Naive thymus-derived CD4-positive, alpha-beta T cell (primary cell): ENCODE results near the gene ANKRD17. TPM values are rescaled to one million over a fixed set of nuclear protein-coding genes. Genes with fewer than 3 reads are reported as not detected.

Experiments
- ATAC-seq: fragments of 150-1000 bp; cut with Tn5 transposase; 2 replicates; pipeline ENCODE4 v1.10.0; 2021; ENCODE audit warnings: mild to moderate bottlenecking, moderate library complexity
- CTCF ChIA-PET: fragments of 350-600 bp; sonication (Branson Sonifier 250); formaldehyde crosslinking; loops from one replicate; lab custom pipeline; 2021; ENCODE audit warnings: antibody characterized with exemption; lab: Charles Lee
- POLR2A ChIA-PET: fragments of 350-600 bp; sonication (Branson Sonifier 250); formaldehyde crosslinking; loops from one replicate; lab custom pipeline; 2021; ENCODE audit warnings: antibody characterized with exemption, inconsistent platforms; lab: Charles Lee
- DNase-seq, 9 donors: peaks; one replicate each; pipeline versions ENCODE4 v3.0.0 to v3.0.0-alpha.2; 2020 to 2022; ENCODE audit warnings: mixed read lengths in 1 of 9
- H3K27ac ChIP-seq: one replicate; pipeline ENCODE4 v1.7.0; 2013; ENCODE audit warnings: mild to moderate bottlenecking, low read depth, low read length, moderate library complexity
- H3K27me3 ChIP-seq, 2 donors: one replicate each; pipeline ENCODE4 v1.7.0; 2013; ENCODE audit warnings: low read length in 2 of 2, mild to moderate bottlenecking in 2 of 2, moderate library complexity in 2 of 2; ENCODE audit not compliant: control insufficient read depth in 2 of 2, insufficient read depth in 2 of 2
- H3K36me3 ChIP-seq, 3 experiments: 1 replicate in 2 of 3; 2 replicates in 1 of 3; pipeline ENCODE4 v1.7.0; 2013; ENCODE audit warnings: low read length in 3 of 3, mild to moderate bottlenecking in 3 of 3, moderate library complexity in 1 of 3; ENCODE audit not compliant: insufficient read depth in 3 of 3, control insufficient read depth in 2 of 3
- H3K4me1 ChIP-seq, 2 donors: one replicate each; pipeline ENCODE4 v1.7.0; 2013; ENCODE audit warnings: low read length in 2 of 2, mild to moderate bottlenecking in 2 of 2, moderate library complexity in 1 of 2; ENCODE audit not compliant: control insufficient read depth in 2 of 2, insufficient read depth in 2 of 2
- H3K4me3 ChIP-seq: 2 replicates; pipeline ENCODE4 v1.7.0; 2013; ENCODE audit warnings: mild to moderate bottlenecking, low read length
- H3K9me3 ChIP-seq, 3 experiments: 1 replicate in 2 of 3; 2 replicates in 1 of 3; pipeline ENCODE4 v1.7.0; 2013; ENCODE audit warnings: low read length in 3 of 3; ENCODE audit not compliant: control insufficient read depth in 2 of 3
- H3K27ac Mint-ChIP-seq, 9 donors: one replicate each; pipeline ENCODE4 v1.8.0; 2020 to 2022; ENCODE audit warnings: mixed read lengths in 9 of 9, mild to moderate bottlenecking in 8 of 9, moderate library complexity in 5 of 9, inconsistent platforms in 2 of 9
- H3K27me3 Mint-ChIP-seq, 5 donors: one replicate each; pipeline ENCODE4 v1.8.0; 2021 to 2022; ENCODE audit warnings: mixed read lengths in 5 of 5, mild to moderate bottlenecking in 1 of 5
- H3K36me3 Mint-ChIP-seq, 5 donors: one replicate each; pipeline ENCODE4 v1.8.0; 2020 to 2022; ENCODE audit warnings: mixed read lengths in 5 of 5, mild to moderate bottlenecking in 3 of 5, inconsistent platforms in 1 of 5
- H3K4me1 Mint-ChIP-seq, 7 donors: one replicate each; pipeline ENCODE4 v1.8.0; 2020 to 2022; ENCODE audit warnings: mixed read lengths in 7 of 7, mild to moderate bottlenecking in 3 of 7, inconsistent platforms in 1 of 7
- H3K4me3 Mint-ChIP-seq, 10 donors: one replicate each; pipeline ENCODE4 v1.8.0; 2020 to 2022; ENCODE audit warnings: mild to moderate bottlenecking in 10 of 10, mixed read lengths in 10 of 10, moderate library complexity in 6 of 10, inconsistent platforms in 2 of 10
- H3K9me3 Mint-ChIP-seq, 11 donors: one replicate each; pipeline ENCODE4 v1.8.0; 2020 to 2022; ENCODE audit warnings: mixed read lengths in 11 of 11, mild to moderate bottlenecking in 4 of 11, inconsistent platforms in 1 of 11, moderate library complexity in 1 of 11
- intact Hi-C, 2 donors: fragments of 100-400 bp; cut with micrococcal nuclease; formaldehyde crosslinking; loops; one replicate each; pipeline ENCODE4 v1.15.1; 2023
- polyA plus RNA-seq, 2 donors: library from polyadenylated mRNA; unstranded; fragments of 300-500 nt; fragmentation: Illumina TruSeq; gene quantifications; one replicate each; pipeline ENCODE4 v1.2.3, GENCODE V29; 2021
- total RNA-seq, 6 experiments: library from RNA in 5 of 6; stranded (reverse) in 5 of 6; gene quantifications; 1 replicate in 5 of 6; 2 replicates in 1 of 6; pipeline ENCODE4 v1.2.3 and lab custom pipeline; 2021 to 2026

ANKRD17 gene
- total and polyA plus RNA-seq, 7 experiments from 2014 or later: 13.1 to 67.5 (median 54.8) TPM

GRCh38 chr4:73187325-73187724 lies 71.3 kb downstream of the ANKRD17 start:
- no peaks in the 10 kb centered on the region for H3K36me3 ChIP-seq
- H3K4me3 ChIP-seq: no peak overlapping the region
- ATAC-seq (peak; percentile 26), DNase-seq (no peak)
- H3K27me3 ChIP-seq: no peaks in the 10 kb centered on the region
- intact Hi-C loops: loop anchor here in 1 of 2 donors (2.0 kb wide), 1 partner anchor 69 kb away; no protein-coding TSS in a partner anchor
- peaks cover 0 to 5% (median 0%) of the 10 kb centered on the region in 11 donors for H3K9me3 Mint-ChIP-seq
- H3K4me1 Mint-ChIP-seq: peaks cover 14 to 61% (median 51%) of the 10 kb centered on the region in 7 donors
- peaks cover 0 to 49% (median 27%) of the 10 kb centered on the region in 5 donors for H3K36me3 Mint-ChIP-seq
- no peak overlapping the region for H3K27ac Mint-ChIP-seq
- no peaks in the 10 kb centered on the region for H3K9me3 ChIP-seq
- H3K4me3 Mint-ChIP-seq: no peak overlapping the region
- H3K4me1 ChIP-seq: no peaks in the 10 kb centered on the region
- no peaks in the 10 kb centered on the region for H3K27me3 Mint-ChIP-seq
- H3K27ac ChIP-seq: no peak overlapping the region
- CTCF ChIA-PET: no interaction called here
- POLR2A ChIA-PET: no interaction called here

DNA sequence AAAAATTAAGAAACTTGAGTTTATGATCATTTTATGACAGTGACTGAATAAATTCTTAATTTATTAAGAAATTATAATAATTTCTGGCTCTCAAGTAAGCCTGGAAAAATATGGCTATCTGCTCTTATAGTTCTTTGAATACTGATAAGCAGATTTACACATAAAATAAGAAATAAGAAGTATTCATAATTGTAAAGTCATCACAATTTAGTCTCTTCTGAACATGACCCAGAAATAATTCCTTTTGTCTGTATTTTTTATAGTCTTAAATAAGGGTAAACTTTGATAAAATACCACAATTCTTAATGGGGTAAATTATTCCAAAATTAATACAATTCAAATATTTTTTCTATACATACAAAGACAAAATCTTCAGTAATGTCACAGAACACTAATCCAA lies 72.7 kb downstream of the ANKRD17 start:
- no peak for DNase-seq
- intact Hi-C loops: loop anchor here in 1 of 2 donors (2.0 kb wide), 1 partner anchor 71 kb away; no protein-coding TSS in a partner anchor
- no peaks in the 10 kb centered on the region for H3K9me3 ChIP-seq
- no peak for ATAC-seq
- H3K4me3 ChIP-seq: no peak overlapping the region
- no peaks in the 10 kb centered on the region for H3K36me3 ChIP-seq
- peaks cover 0 to 45% (median 27%) of the 10 kb centered on the region in 5 donors for H3K36me3 Mint-ChIP-seq
- H3K9me3 Mint-ChIP-seq: peaks cover 0 to 5% (median 0%) of the 10 kb centered on the region in 11 donors
- ChIA-PET CTCF (no interaction called here), POLR2A (no interaction called here)
- H3K27ac ChIP-seq: no peak overlapping the region
- H3K27ac Mint-ChIP-seq: no peak overlapping the region
- no peak overlapping the region for H3K4me3 Mint-ChIP-seq
- H3K27me3 ChIP-seq: no peaks in the 10 kb centered on the region
- H3K4me1 Mint-ChIP-seq: peaks cover 17 to 60% (median 52%) of the 10 kb centered on the region in 7 donors
- H3K27me3 Mint-ChIP-seq: no peaks in the 10 kb centered on the region
- H3K4me1 ChIP-seq: no peaks in the 10 kb centered on the region

DNA sequence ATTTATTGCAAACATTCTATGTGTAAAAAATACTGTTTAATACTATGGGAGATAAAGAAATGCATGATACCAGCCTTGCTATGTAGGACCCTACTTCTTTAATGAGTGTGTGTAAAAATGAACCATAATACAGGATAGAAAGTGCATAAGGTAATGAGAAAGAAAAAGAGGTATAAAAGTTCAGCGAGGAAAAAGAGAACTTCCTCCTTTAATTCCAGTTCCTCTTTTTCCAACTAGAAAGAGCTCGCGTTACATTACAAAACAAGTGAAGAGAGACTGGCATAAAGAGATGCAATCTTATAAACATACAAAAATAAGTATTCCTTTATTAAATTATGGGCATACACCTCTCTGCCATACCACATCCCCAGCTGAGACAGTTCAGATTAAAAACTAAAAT lies 77.4 kb downstream of the ANKRD17 start:
- ChIA-PET POLR2A (no interaction called here), CTCF (interaction anchor here (0.6 kb wide), 1 partner anchor 52 kb away, joined by 3 read pairs; no protein-coding TSS in a partner anchor)

GRCh38 chr4:73178389-73178788 lies 80.2 kb downstream of the ANKRD17 start:
- Histone ChIP-seq H3K27ac (no peak overlapping the region), H3K4me3 (no peak overlapping the region), H3K9me3 (no peaks in the 10 kb centered on the region), H3K36me3 (peaks cover 0 to 30% (median 0%) of the 10 kb centered on the region in 3 experiments), H3K4me1 (no peaks in the 10 kb centered on the region), H3K27me3 (no peaks in the 10 kb centered on the region)
- H3K36me3 Mint-ChIP-seq: peaks cover 22 to 53% (median 44%) of the 10 kb centered on the region in 5 donors
- ATAC-seq (no peak), DNase-seq (no peak)
- no peak overlapping the region for H3K4me3 Mint-ChIP-seq
- peaks cover 0 to 21% (median 12%) of the 10 kb centered on the region in 11 donors for H3K9me3 Mint-ChIP-seq
- no peaks in the 10 kb centered on the region for H3K27me3 Mint-ChIP-seq
- ChIA-PET CTCF (no interaction called here), POLR2A (no interaction called here)
- intact Hi-C loops: no loop called here
- peaks cover 13 to 65% (median 50%) of the 10 kb centered on the region in 7 donors for H3K4me1 Mint-ChIP-seq
- peak overlapping the region in 1 of 9 donors; percentile 14 for H3K27ac Mint-ChIP-seq

More for the DNA sequence above, 77.4 kb downstream of the ANKRD17 start:
- Mint-ChIP-seq H3K4me1 (peaks cover 14 to 54% (median 39%) of the 10 kb centered on the region in 7 donors), H3K36me3 (peaks cover 1 to 29% (median 19%) of the 10 kb centered on the region in 5 donors), H3K4me3 (no peak overlapping the region), H3K9me3 (peaks cover 0 to 3% (median 0%) of the 10 kb centered on the region in 11 donors), H3K27ac (peak overlapping the region in 2 of 9 donors; percentile 12 to 38), H3K27me3 (no peaks in the 10 kb centered on the region)
- Histone ChIP-seq H3K4me3 (no peak overlapping the region), H3K27me3 (no peaks in the 10 kb centered on the region), H3K4me1 (no peaks in the 10 kb centered on the region), H3K36me3 (peaks cover 0 to 9% (median 0%) of the 10 kb centered on the region in 3 experiments), H3K9me3 (no peaks in the 10 kb centered on the region), H3K27ac (no peak overlapping the region)
- intact Hi-C loops: no loop called here
- no peak for DNase-seq
- ATAC-seq: no peak

DNA sequence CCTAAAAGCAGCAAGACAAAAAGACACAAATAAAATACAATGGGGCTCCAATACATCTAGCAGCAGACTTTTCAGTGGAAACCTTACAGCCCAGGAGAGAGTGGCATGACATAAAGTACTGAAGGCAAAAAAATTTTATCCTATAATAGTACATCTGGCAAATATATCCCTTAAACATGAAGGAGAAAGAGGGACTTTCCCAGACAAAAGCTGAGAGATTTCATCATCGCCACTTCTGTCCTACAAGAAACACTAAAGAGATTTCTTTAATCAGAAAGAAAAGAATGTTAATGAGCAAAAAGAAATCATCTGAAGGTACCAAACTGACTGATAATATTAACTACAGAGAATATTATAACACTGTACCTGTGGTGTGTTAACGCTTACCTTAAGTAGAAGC lies 86.4 kb downstream of the ANKRD17 start:
- DNase-seq (no peak), ATAC-seq (no peak)
- POLR2A ChIA-PET: no interaction called here
- Mint-ChIP-seq H3K27me3 (no peaks in the 10 kb centered on the region), H3K9me3 (peaks cover 0 to 47% (median 13%) of the 10 kb centered on the region in 11 donors), H3K27ac (peak overlapping the region in 1 of 9 donors; percentile 8), H3K36me3 (peaks cover 47 to 94% (median 87%) of the 10 kb centered on the region in 5 donors), H3K4me1 (peaks cover 10 to 51% (median 31%) of the 10 kb centered on the region in 7 donors), H3K4me3 (peak overlapping the region in 1 of 10 donors; percentile 35)
- H3K4me3 ChIP-seq: no peak overlapping the region
- no peaks in the 10 kb centered on the region for H3K4me1 ChIP-seq
- peaks cover 0 to 68% (median 10%) of the 10 kb centered on the region in 3 experiments for H3K36me3 ChIP-seq
- CTCF ChIA-PET: no interaction called here
- H3K27me3 ChIP-seq: no peaks in the 10 kb centered on the region
- H3K9me3 ChIP-seq: no peaks in the 10 kb centered on the region
- intact Hi-C loops: no loop called here
- H3K27ac ChIP-seq: no peak overlapping the region

GRCh38 chr4:73170518-73171198 lies 87.9 kb downstream of the ANKRD17 start:
- H3K4me1 Mint-ChIP-seq: peaks cover 10 to 41% (median 25%) of the 10 kb centered on the region in 7 donors
- H3K36me3 ChIP-seq: peaks cover 0 to 65% (median 10%) of the 10 kb centered on the region in 3 experiments

More at GRCh38 chr4:73170518-73171198, 87.9 kb downstream of the ANKRD17 start:
- H3K4me3 Mint-ChIP-seq: no peak overlapping the region
- DNase-seq (no peak), ATAC-seq (no peak)
- no peaks in the 10 kb centered on the region for H3K27me3 ChIP-seq
- H3K36me3 Mint-ChIP-seq: peaks cover 48 to 94% (median 87%) of the 10 kb centered on the region in 5 donors
- no peaks in the 10 kb centered on the region for H3K9me3 ChIP-seq
- no peak overlapping the region for H3K27ac ChIP-seq
- no peak overlapping the region for H3K4me3 ChIP-seq
- no peaks in the 10 kb centered on the region for H3K27me3 Mint-ChIP-seq
- H3K9me3 Mint-ChIP-seq: peaks cover 0 to 56% (median 16%) of the 10 kb centered on the region in 11 donors
- intact Hi-C loops: no loop called here
- POLR2A ChIA-PET: no interaction called here
- H3K4me1 ChIP-seq: no peaks in the 10 kb centered on the region
- CTCF ChIA-PET: no interaction called here
- peak overlapping the region in 1 of 9 donors; percentile 67 for H3K27ac Mint-ChIP-seq
